HFFc6 (cell line): ENCODE data around the gene SLIT2. TPM values are rescaled to one million over a fixed set of nuclear protein-coding genes. Genes with fewer than 3 reads are reported as not detected.
A peak's percentile ranks its signal among the peaks of the same experiment; 100 is the strongest.

ENCODE experiments used
- DNase-seq: peaks from one replicate; pipeline ENCODE4 v3.0.0-alpha.2; 2018
- H3K27ac Mint-ChIP-seq: 2 replicates; pipeline ENCODE4 v1.8.0; 2020; ENCODE audit warnings: mild to moderate bottlenecking, mixed read lengths
- H3K27me3 Mint-ChIP-seq: 2 replicates; pipeline ENCODE4 v1.8.0; 2021; ENCODE audit warnings: mild to moderate bottlenecking, moderate library complexity, mixed read lengths; ENCODE audit not compliant: insufficient read depth
- H3K36me3 Mint-ChIP-seq: 2 replicates; pipeline ENCODE4 v1.8.0; 2021; ENCODE audit warnings: low read depth, mixed read lengths
- H3K4me1 Mint-ChIP-seq: 2 replicates; pipeline ENCODE4 v1.8.0; 2020; ENCODE audit warnings: low read depth, mixed read lengths
- H3K4me3 Mint-ChIP-seq: 2 replicates; pipeline ENCODE4 v1.8.0; 2020; ENCODE audit warnings: mild to moderate bottlenecking, moderate library complexity, mixed read lengths
- H3K9me3 Mint-ChIP-seq: 2 replicates; pipeline ENCODE4 v1.8.0; 2020; ENCODE audit warnings: mild to moderate bottlenecking, mixed read lengths
- total RNA-seq, 6 experiments: library from RNA; stranded (reverse); fragmentation: NEBNext Ultra II Directional; extraction: Animal tissue kit (Norgen Biotek cat#: 25700); gene quantifications; 2 replicates in 1 of 6; 3 replicates in 5 of 6; pipeline ENCODE4 v1.2.3, GENCODE V29; 2021
- TF ChIP-seq, protein P1 (sequence below): fragments of 200-600 bp; sonication (generic); IDR thresholded peaks from 2 replicates; pipeline ENCODE4 v1.5.0; 2021; ENCODE audit warnings: antibody characterized with exemption, mild to moderate bottlenecking

Gene SLIT2
- total RNA-seq, 6 experiments from 2014 or later: 108 to 144 (median 131) TPM

DNA sequence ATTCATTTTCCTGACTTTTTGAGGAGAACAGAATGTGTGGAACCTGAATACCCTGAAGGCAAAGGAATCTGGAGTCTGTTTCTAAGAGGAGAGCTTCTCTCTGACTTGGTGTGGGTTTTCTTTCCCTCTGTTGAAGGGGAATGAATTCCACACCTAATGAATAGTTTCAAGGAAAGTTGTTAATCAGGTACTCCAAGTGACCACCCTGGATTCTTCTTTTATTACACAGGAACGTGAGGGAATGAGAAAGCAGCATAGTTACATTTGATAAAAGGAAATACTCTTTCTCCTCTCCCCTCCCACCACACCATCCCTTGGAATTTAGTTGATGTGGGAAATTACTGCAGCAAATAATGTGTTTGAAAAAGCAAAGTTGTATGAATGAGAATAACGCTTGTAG, 29.7 kb downstream of the SLIT2 start:
- H3K36me3 Mint-ChIP-seq: peaks cover 44% of the 10 kb centered on the region
- peaks cover 44% of the 10 kb centered on the region for H3K4me1 Mint-ChIP-seq
- no peaks in the 10 kb centered on the region for H3K27me3 Mint-ChIP-seq
- no peaks in the 10 kb centered on the region for H3K9me3 Mint-ChIP-seq
- H3K4me3 Mint-ChIP-seq: no peak overlapping the region
- TF ChIP-seq, protein P1, sequence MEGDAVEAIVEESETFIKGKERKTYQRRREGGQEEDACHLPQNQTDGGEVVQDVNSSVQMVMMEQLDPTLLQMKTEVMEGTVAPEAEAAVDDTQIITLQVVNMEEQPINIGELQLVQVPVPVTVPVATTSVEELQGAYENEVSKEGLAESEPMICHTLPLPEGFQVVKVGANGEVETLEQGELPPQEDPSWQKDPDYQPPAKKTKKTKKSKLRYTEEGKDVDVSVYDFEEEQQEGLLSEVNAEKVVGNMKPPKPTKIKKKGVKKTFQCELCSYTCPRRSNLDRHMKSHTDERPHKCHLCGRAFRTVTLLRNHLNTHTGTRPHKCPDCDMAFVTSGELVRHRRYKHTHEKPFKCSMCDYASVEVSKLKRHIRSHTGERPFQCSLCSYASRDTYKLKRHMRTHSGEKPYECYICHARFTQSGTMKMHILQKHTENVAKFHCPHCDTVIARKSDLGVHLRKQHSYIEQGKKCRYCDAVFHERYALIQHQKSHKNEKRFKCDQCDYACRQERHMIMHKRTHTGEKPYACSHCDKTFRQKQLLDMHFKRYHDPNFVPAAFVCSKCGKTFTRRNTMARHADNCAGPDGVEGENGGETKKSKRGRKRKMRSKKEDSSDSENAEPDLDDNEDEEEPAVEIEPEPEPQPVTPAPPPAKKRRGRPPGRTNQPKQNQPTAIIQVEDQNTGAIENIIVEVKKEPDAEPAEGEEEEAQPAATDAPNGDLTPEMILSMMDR: no peak
- DNase-seq: no peak
- H3K27ac Mint-ChIP-seq: no peak overlapping the region

DNA sequence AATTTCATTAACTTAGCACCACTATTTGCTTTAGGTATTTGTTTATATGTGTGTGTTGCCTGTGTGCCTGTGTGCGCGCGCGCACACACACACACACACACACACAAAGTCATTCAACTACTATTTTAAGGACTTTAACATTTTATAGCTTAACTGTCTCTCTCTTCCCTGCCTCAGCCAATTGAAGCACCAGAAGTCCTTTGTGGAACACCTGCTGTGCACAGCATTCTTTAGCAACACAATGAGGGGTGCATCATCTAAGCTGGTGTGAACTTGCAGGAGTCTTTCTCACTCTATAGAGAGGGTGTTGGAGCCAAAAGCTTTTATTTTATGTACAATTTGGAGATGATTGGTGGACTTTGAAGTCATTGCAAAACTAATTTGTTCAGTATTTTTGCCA, 31.3 kb downstream of the SLIT2 start:
- no peak for DNase-seq
- H3K27me3 Mint-ChIP-seq: no peaks in the 10 kb centered on the region; the same call in 1 of the 2 replicates
- peaks cover 46% of the 10 kb centered on the region for H3K36me3 Mint-ChIP-seq
- TF ChIP-seq, protein P1: no peak
- no peaks in the 10 kb centered on the region for H3K9me3 Mint-ChIP-seq
- H3K4me1 Mint-ChIP-seq: peaks cover 54% of the 10 kb centered on the region
- no peak overlapping the region for H3K4me3 Mint-ChIP-seq
- H3K27ac Mint-ChIP-seq: no peak overlapping the region

DNA sequence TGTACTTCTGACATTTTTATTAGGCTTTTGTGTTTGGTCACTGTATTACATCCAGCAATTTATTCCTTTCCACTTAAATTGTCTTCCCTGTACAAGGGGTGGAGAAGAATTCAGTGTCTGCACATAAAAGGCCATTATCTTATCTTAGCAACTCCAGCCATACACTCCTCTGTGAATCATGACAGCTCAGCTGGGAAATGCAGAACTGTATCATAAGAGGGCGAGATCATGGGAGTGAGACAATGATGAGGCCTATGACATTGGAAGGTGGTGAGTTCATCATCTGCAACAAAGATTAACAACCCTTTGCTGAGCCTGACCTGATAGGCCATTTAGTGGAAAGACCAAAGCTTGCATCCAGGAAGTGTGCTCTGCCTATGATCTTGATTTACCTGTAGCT, 33.3 kb downstream of the SLIT2 start:
- H3K4me3 Mint-ChIP-seq: no peak overlapping the region
- H3K4me1 Mint-ChIP-seq: peaks cover 64% of the 10 kb centered on the region
- no peaks in the 10 kb centered on the region; the same call in 1 of the 2 replicates for H3K27me3 Mint-ChIP-seq
- H3K9me3 Mint-ChIP-seq: no peaks in the 10 kb centered on the region
- peaks cover 30% of the 10 kb centered on the region for H3K36me3 Mint-ChIP-seq
- peak; percentile 41 for DNase-seq
- H3K27ac Mint-ChIP-seq: no peak overlapping the region
- TF ChIP-seq, protein P1: no peak

DNA sequence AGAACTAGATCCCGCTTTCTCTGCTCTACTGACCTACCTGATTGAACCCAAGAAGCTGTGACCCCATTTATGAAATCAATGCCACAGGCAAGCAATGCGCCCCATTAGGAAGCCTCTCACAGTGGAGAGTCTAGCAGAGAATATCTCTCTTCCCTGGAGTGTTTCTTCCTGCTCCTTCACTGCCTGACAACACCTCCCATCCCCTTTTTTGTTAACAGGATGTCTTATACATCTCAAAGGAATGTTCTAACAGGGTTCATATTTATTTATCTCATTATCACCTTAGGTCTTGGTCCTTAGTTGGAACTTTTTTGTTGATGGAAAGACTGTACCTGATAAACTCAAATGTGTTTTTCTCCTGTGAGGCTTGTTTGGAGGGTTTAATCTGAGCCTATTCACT, 35.5 kb downstream of the SLIT2 start:
- TF ChIP-seq, protein P1: no peak
- no peaks in the 10 kb centered on the region for H3K9me3 Mint-ChIP-seq
- H3K36me3 Mint-ChIP-seq: peaks cover 30% of the 10 kb centered on the region
- peak overlapping the region; percentile 30; the same call in 1 of the 2 replicates for H3K27ac Mint-ChIP-seq
- H3K27me3 Mint-ChIP-seq: no peaks in the 10 kb centered on the region; the same call in 1 of the 2 replicates
- peak overlapping the region; percentile 13 for H3K4me3 Mint-ChIP-seq
- peaks cover 81% of the 10 kb centered on the region for H3K4me1 Mint-ChIP-seq
- DNase-seq: no peak

DNA sequence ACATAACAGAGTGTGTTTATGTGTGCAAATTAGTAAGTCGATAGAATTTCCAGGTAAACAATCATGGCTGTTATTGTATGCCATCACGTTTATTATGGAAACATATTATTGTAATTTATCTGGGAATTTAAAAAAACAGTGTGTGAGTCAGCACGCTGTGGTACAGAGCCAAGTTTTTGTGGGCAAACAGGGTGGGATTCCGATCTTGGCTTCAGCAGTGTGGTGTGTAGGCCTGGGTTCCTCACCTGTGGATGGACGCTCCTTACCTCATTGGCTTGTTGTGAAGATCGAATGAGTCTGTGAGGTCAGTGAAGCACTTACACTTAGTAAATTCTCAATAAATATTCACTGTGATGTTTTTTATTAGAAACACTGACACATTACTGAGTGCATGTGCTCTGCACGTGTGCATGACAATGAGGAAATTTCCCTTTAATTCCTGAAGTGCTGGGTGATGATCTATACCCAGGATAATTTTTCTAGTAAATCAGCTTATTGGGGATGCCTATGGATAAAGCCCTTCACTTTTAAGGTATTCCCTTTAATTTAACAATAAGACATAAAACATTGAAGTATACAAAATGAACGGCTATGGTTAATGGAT, 36.4 kb downstream of the SLIT2 start:
- TF ChIP-seq, protein P1: no peak
- H3K9me3 Mint-ChIP-seq: no peaks in the 10 kb centered on the region
- DNase-seq: no peak
- peak overlapping the region; percentile 25 for H3K4me3 Mint-ChIP-seq
- no peaks in the 10 kb centered on the region; the same call in none of the 2 replicates for H3K27me3 Mint-ChIP-seq
- peak overlapping the region; percentile 78 for H3K27ac Mint-ChIP-seq
- H3K4me1 Mint-ChIP-seq: peaks cover 90% of the 10 kb centered on the region
- peaks cover 32% of the 10 kb centered on the region for H3K36me3 Mint-ChIP-seq
